Germinal center (tissue), 1 donor: Measurements from ENCODE around the gene ANXA7.
"Not testable (repeated sequence)": the region's sequence is repeated elsewhere in the genome, so short reads cannot be mapped to it uniquely, and the experiment has no call there.

Source experiments
- DNase-seq: peaks from one replicate; pipeline ENCODE4 v3.0.0; 2012; ENCODE audit warnings: mixed read lengths, low spot score

ANXA7 gene

GRCh38 chr10:73338801-73339368 is 75.0 kb downstream of the ANXA7 start:
- DNase-seq = no peak

GRCh38 chr10:73333202-73333601 is 80.7 kb downstream of the ANXA7 start:
- no peak for DNase-seq

DNA sequence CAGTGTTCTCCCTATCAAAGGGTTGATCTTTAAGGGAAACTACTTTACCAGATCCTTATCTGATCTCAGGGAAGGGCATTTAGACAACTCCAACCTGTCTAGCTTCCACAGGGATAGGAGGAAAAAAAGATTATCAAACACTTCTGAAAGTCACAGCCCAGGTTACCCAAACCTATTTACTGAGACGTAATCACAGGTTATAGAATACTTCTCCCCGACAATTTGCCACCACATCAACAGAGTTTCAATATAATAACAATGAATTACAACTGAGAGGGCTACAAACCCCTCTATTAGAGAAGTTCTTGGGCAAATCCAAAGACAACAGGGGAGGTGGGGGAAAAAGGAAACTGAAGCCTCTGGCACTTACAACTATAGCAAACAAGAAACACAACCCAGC is 81.5 kb downstream of the ANXA7 start:
- DNase-seq = no peak

GRCh38 chr10:73328523-73328922 is 85.3 kb downstream of the ANXA7 start:
- not testable (repeated sequence) for DNase-seq

DNA sequence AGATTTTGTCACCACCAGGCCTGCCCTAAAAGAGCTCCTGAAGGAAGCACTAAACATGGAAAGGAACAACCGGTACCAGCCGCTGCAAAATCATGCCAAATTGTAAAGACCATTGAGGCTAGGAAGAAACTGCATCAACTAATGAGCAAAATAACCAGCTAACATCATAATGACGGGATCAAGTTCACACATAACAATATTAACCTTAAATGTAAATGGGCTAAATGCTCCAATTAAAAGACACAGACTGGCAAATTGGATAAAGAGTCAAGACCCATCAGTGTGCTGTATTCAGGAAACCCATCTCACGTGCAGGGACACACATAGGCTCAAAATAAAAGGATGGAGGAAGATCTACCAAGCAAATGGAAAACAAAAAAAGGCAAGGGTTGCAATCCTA is 88.6 kb downstream of the ANXA7 start:
- DNase-seq = not testable (repeated sequence)
